ENCODE results near the gene FBXO17. TPM values are rescaled to one million over a fixed set of nuclear protein-coding genes. Genes with fewer than 3 reads are reported as not detected.
A peak's percentile ranks its signal among the peaks of the same experiment; 100 is the strongest.

FBXO17 gene
- total RNA-seq, 1 donor from 2014 or later = 20.0 TPM

DNA sequence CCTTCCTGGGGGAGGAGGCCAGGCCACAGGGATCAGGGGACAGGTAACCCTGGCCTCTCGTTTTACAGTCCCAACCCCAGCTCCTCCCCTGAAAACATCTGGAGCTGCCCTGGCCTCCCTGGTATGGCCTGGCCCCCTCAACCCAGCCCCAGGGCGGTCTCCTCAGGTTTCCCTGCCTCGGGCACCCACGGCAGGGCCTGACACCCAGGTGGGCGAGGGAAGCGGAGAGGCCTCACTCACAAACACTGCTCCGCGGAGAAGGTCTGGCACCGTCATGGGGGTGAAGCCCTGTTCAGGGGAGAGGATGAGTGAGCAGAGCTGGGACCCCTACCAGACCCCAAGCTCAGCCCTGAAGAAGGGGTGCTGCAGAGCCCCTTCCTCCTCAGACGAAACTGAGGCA lies 57.0 kb downstream of the FBXO17 start:
- DNase-seq (ENCODE audit: low read depth in 2 of 2) = no peak

- DNase-seq (ENCODE audit: low read depth in 2 of 2) = peak in 1 of 2 donors; percentile 14
Measured at GRCh38 chr19:38917921-38918491, 57.5 kb downstream of the FBXO17 start.

GRCh38 chr19:38917516-38917915 lies 58.0 kb downstream of the FBXO17 start:
- DNase-seq (ENCODE audit: low read depth in 2 of 2) = no peak

DNA sequence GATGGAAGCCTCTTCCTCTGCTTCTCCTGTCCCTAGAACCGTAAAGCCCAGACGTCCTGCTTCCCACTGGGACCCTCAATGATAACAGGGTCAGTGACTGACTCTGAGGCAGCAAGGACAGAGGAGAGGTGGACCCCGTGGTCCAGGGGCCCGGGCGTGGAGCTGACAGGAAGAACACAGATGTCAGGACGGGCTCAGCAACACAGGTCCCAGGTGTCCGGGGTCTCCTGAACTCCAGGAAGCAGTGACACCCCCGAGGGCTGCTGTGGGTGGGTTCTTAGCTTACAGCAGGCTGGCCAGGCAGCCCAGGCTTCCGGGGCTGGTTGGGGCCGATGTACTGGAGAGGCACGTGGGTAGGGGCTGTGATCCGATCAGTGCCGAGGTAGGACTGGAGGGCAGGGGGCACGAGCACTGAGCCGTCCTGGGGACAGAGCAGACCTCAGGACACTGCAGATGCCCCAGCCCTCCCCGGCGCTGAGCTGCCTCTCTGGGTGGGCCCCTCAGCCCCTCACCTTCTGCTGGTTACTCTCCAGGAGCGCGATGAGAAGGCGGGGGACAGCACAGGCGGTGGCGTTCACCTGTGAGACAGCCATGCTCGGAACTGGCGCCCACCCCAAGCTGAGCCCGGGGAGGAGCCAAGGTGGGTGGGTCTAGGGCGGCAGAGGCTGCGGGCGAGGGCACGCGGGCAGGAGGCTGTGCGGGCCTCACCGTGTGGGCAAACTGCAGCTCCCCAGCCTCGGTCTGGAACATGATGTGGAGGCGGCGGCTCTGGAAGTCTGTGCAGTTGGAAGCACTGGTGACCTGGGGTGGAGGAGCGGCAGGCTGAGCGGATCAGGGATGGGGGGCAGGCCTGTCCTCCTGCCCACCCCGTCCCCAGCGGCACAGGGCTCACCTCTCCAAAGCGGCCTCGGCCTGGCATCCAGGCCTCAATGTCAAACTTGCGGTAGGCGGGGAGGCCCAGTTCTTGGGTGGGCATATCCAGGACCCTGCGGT lies 59.9 kb downstream of the FBXO17 start:
- DNase-seq (ENCODE audit: low read depth in 2 of 2) = no peak

- no peak for DNase-seq (ENCODE audit: low read depth in 2 of 2)
Measured at GRCh38 chr19:38913958-38914357, 61.6 kb downstream of the FBXO17 start.

DNA sequence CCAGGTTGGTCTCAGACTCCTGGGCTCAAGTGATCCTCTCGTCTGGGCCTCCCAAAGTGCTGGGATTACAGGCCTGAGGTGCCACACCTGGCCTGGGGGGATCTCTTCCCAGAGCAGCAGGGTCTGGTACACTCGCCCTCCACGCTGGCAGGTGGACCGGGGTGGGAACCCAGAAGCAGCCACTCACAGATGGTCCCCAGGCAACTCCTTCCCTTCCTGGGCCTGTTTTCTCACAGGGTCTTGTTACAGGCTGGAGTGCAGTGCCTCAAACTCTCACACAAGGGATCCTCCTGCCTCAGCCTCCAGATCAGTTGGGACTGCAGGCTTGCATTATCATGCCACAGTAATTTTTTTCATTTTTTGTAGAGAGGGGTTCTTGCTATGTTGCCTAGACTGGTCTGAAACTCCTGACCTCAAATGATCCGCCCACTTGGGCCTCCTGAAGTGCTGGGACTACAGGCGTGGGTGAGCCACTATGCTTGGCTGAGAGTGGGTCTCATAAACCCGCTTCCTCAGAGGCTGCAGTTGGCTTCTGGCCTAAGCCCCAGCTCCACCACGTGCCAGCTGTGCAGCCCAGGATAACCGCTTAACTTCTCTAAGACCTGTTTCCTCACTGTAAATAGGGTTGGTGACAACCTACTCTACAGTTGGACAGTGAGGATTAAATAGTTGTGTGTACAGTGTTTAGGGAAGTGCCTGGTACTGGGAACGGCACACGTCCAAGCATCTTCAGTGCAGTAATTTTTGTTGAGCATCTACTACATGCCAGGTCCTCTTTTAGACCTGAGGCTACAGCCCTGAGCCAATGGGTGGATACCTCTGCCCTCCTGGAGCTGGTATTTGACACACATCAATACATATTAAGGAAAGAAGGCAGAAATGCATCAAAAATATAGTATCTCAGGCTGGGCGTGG lies 62.7 kb downstream of the FBXO17 start:
- no peak for DNase-seq (ENCODE audit: low read depth in 2 of 2)

- DNase-seq (ENCODE audit: low read depth in 2 of 2) = no peak
Measured at GRCh38 chr19:38911388-38912001, 64.0 kb downstream of the FBXO17 start.

DNA sequence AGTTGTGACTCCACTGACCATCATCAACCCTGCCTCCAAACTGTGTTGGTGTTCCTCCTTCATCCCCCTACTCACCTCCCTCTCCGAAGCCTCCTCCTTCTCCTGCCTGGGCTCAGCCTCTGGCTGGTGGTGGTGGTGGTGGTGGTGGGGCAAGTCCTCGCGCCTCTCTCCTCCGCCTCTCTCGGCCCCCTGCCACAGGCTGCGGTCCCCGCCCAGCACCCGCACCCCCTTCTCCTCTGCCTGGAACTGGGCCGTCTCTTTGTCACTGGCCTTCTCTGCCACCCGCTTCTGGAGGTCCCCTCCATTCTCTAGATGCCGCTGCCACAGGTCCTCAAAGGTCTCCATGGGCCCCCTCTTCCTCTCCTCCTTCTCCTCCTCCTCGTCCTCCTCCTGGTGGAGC lies 65.1 kb downstream of the FBXO17 start:
- DNase-seq (ENCODE audit: low read depth in 2 of 2) = no peak

DNA sequence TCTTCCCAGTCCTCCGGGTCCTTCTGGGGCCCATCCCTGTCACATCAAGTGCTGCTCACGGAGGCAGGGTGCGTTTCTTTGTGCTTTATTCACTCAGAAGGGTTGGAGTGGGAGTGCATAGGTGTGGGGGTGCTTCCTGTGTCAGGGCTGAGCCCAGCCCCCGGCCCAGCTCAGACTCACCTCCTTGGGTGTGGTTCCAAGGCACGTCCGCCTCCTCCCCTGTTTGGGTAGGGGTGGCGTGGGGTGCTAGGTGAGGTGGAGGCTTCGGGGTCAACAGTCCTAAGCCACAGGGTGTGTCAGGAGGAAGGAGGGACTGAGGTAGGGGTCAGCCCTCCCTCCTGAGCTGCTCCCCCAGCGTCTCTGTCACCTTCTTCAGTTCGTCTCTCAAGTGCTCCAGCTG lies 66.6 kb downstream of the FBXO17 start:
- no peak for DNase-seq (ENCODE audit: low read depth in 2 of 2)

DNA sequence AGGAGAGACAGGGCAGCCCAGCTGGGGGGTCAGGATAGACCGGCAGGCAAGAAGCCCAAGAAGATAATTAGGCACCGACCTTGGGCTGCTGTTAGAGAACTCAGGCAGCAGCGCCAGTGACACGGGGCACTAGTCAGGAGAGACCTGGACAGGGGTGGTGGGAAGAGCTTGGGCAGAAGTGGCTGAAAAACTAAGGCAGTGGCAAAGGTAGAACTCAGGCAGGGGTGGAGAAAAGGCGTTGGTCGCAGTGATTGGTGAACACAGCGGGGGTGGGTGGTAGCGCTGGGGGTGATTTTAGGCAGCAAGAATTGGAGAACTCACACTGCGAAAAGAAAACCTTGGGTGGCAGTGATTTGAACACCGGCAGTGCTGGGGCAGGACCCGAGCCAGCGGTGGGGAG lies 67.9 kb downstream of the FBXO17 start:
- no peak for DNase-seq (ENCODE audit: low read depth in 2 of 2)

DNA sequence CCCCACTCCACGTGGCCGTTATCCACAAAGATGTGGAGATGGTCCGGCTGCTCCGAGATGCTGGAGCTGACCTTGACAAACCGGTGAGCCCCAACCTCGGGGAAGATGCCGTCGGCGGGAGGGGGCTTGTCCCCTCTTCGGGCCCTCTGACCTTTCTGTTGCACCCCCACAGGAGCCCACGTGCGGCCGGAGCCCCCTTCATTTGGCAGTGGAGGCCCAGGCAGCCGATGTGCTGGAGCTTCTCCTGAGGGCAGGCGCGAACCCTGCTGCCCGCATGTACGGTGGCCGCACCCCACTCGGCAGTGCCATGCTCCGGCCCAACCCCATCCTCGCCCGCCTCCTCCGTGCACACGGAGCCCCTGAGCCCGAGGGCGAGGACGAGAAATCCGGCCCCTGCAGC lies 68.3 kb downstream of the FBXO17 start:
- DNase-seq (ENCODE audit: low read depth in 2 of 2) = no peak

GRCh38 chr19:38905620-38906019 lies 69.9 kb downstream of the FBXO17 start:
- DNase-seq (ENCODE audit: low read depth in 2 of 2) = no peak

DNA sequence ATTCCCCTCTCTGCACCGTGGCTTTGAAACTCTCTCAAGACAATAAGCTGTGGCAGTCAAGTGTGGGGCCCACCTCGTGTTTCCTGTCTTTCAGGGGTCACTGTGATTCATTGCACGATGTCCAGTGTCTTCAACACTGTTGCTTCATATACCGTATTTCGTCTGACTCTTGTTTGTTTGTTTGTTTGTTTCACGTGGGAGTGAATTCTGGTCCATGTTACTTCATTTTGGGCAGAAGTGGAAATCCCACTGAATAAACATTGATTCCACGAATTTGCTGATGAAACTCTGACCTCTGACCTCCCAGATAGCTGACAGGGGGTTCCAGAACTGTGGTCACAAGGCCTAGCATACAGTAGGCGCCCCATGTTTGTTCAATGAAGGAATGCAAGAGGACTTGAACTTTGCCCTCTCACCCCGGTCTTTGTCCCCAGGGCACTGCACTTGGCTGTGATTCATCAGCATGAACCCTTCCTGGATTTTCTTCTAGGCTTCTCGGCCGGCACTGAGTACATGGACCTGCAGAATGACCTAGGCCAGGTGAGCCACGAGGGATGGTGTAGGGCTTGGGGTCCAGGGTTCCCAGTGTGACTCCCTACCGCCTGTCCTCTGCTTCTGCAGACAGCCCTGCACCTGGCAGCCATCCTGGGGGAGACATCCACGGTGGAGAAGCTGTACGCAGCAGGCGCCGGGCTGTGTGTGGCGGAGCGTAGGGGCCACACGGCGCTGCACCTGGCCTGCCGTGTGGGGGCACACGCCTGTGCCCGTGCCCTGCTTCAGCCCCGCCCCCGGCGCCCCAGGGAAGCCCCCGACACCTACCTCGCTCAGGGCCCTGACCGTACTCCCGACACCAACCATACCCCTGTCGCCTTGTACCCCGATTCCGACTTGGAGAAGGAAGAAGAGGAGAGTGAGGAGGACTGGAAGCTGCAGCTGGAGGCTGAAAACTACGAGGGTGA lies 70.7 kb downstream of the FBXO17 start:
- DNase-seq (ENCODE audit: low read depth in 2 of 2) = no peak

GRCh38 chr19:38901683-38902082 lies 73.9 kb downstream of the FBXO17 start:
- DNase-seq (ENCODE audit: low read depth in 2 of 2) = no peak

- DNase-seq (ENCODE audit: low read depth in 2 of 2) = no peak
Measured at GRCh38 chr19:38900743-38901190, 74.8 kb downstream of the FBXO17 start.

DNA sequence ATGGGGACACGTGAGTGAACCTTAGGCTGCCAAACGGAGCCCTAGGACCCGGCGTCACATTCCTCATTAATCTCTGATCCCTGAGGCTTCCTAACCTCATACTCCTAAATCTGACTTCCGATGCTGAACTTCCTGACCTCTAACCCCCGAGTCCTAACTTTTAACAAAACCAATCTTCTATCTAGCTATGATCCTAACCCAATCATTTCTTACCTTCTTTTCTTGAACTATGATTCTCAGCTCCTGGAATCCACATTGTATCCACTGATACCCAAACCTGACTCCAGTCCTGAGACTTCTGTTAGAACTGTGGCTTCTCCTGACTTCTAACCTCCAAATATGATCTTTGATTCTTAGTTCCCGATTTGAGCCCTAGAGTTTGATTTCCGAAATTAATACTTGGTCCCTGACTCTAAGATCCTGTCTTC lies 75.3 kb downstream of the FBXO17 start:
- no peak for DNase-seq (ENCODE audit: low read depth in 2 of 2)

GRCh38 chr19:38899447-38900201 lies 75.9 kb downstream of the FBXO17 start, which contains the start of the genes NFKBIB and SIRT2:
TSS of gene NFKBIB (plus strand) at chr19:38899969. CDS start at chr19:38900033, 64 bp downstream.
TSS of gene SIRT2 (minus strand) at chr19:38899618. CDS start at chr19:38899521, 97 bp downstream.
- DNase-seq (ENCODE audit: low read depth in 2 of 2) = peak; percentile 100

GRCh38 chr19:38898788-38899446 lies 76.6 kb downstream of the FBXO17 start:
- peak in 1 of 2 donors; percentile 19 for DNase-seq (ENCODE audit: low read depth in 2 of 2)

DNA sequence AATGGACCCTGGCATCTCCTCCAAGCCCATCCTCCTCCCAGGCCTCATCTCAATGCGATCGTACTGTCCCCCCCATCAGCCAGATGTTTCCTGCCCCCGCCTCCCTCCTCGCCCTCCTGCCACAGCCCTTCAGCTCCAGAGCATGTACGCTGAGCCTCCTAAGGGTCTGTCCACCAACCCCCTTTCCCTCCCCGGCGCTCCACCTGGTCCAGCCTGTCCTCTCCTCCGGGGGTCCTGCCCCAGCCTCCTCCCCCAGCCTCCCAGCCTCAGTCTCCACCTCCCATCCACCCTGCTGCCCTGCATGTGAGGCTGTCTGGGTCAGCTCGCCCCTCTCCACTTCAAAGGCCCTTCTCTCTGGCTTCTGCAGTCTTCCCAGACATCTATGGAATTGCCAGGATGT lies 80.6 kb downstream of the FBXO17 start:
- DNase-seq (ENCODE audit: low read depth in 2 of 2) = no peak
